ENCODE data around the gene ESRRB.

- TF ChIP-seq CTCF (IDR thresholded peaks at IDR 0.05) (no peak), POLR2AphosphoS5 (IDR thresholded peaks at IDR 0.05) (no peak)
These were observed 155.1 kb downstream of the ESRRB start for GRCh38 chr14:76531085-76531484.

Data from breast epithelium (tissue), 3 donors.